Sigmoid colon (tissue), 3 donors: ENCODE results near the gene ASAP2.

ENCODE experiments used
- CTCF ChIP-seq, 4 experiments: fragments of 450-650 bp in 3 of 4; fragments of 200-600 bp in 1 of 4; IDR thresholded peaks; one replicate each; pipeline ENCODE4 v1.5.1; 2016 to 2019; ENCODE audit warnings: antibody characterized with exemption in 4 of 4, mild to moderate bottlenecking in 3 of 4, moderate library complexity in 2 of 4
- POLR2A ChIP-seq, 2 donors: fragments of 450-650 bp; IDR thresholded peaks; one replicate each; pipeline ENCODE4 v1.6.1; 2016; ENCODE audit warnings: antibody characterized with exemption in 2 of 2, mild to moderate bottlenecking in 2 of 2, moderate library complexity in 2 of 2

- TF ChIP-seq CTCF (IDR thresholded peaks at IDR 0.05) (no peak), POLR2A (IDR thresholded peaks at IDR 0.05) (no peak)
Observed at GRCh38 chr2:9416267-9416961, 209.8 kb downstream of the ASAP2 start.
